Naive thymus-derived CD4-positive, alpha-beta T cell (primary cell): ENCODE results near the gene MSH3. TPM values are rescaled to one million over a fixed set of nuclear protein-coding genes. Genes with fewer than 3 reads are reported as not detected.
A peak's percentile ranks its signal among the peaks of the same experiment; 100 is the strongest.

Source experiments
- ATAC-seq: fragments of 150-1000 bp; cut with Tn5 transposase; 2 replicates; pipeline ENCODE4 v1.10.0; 2021; ENCODE audit warnings: mild to moderate bottlenecking, moderate library complexity
- CTCF ChIA-PET: fragments of 350-600 bp; sonication (Branson Sonifier 250); formaldehyde crosslinking; loops from one replicate; lab custom pipeline; 2021; ENCODE audit warnings: antibody characterized with exemption; lab: Charles Lee
- POLR2A ChIA-PET: fragments of 350-600 bp; sonication (Branson Sonifier 250); formaldehyde crosslinking; loops from one replicate; lab custom pipeline; 2021; ENCODE audit warnings: antibody characterized with exemption, inconsistent platforms; lab: Charles Lee
- DNase-seq, 9 donors: peaks; one replicate each; pipeline versions ENCODE4 v3.0.0 to v3.0.0-alpha.2; 2020 to 2022; ENCODE audit warnings: mixed read lengths in 1 of 9
- H3K27ac ChIP-seq: one replicate; pipeline ENCODE4 v1.7.0; 2013; ENCODE audit warnings: mild to moderate bottlenecking, low read depth, low read length, moderate library complexity
- H3K27me3 ChIP-seq, 2 donors: one replicate each; pipeline ENCODE4 v1.7.0; 2013; ENCODE audit warnings: low read length in 2 of 2, mild to moderate bottlenecking in 2 of 2, moderate library complexity in 2 of 2; ENCODE audit not compliant: control insufficient read depth in 2 of 2, insufficient read depth in 2 of 2
- H3K36me3 ChIP-seq, 3 experiments: 1 replicate in 2 of 3; 2 replicates in 1 of 3; pipeline ENCODE4 v1.7.0; 2013; ENCODE audit warnings: low read length in 3 of 3, mild to moderate bottlenecking in 3 of 3, moderate library complexity in 1 of 3; ENCODE audit not compliant: insufficient read depth in 3 of 3, control insufficient read depth in 2 of 3
- H3K4me1 ChIP-seq, 2 donors: one replicate each; pipeline ENCODE4 v1.7.0; 2013; ENCODE audit warnings: low read length in 2 of 2, mild to moderate bottlenecking in 2 of 2, moderate library complexity in 1 of 2; ENCODE audit not compliant: control insufficient read depth in 2 of 2, insufficient read depth in 2 of 2
- H3K4me3 ChIP-seq: 2 replicates; pipeline ENCODE4 v1.7.0; 2013; ENCODE audit warnings: mild to moderate bottlenecking, low read length
- H3K9me3 ChIP-seq, 3 experiments: 1 replicate in 2 of 3; 2 replicates in 1 of 3; pipeline ENCODE4 v1.7.0; 2013; ENCODE audit warnings: low read length in 3 of 3; ENCODE audit not compliant: control insufficient read depth in 2 of 3
- H3K27ac Mint-ChIP-seq, 9 donors: one replicate each; pipeline ENCODE4 v1.8.0; 2020 to 2022; ENCODE audit warnings: mixed read lengths in 9 of 9, mild to moderate bottlenecking in 8 of 9, moderate library complexity in 5 of 9, inconsistent platforms in 2 of 9
- H3K27me3 Mint-ChIP-seq, 5 donors: one replicate each; pipeline ENCODE4 v1.8.0; 2021 to 2022; ENCODE audit warnings: mixed read lengths in 5 of 5, mild to moderate bottlenecking in 1 of 5
- H3K36me3 Mint-ChIP-seq, 5 donors: one replicate each; pipeline ENCODE4 v1.8.0; 2020 to 2022; ENCODE audit warnings: mixed read lengths in 5 of 5, mild to moderate bottlenecking in 3 of 5, inconsistent platforms in 1 of 5
- H3K4me1 Mint-ChIP-seq, 7 donors: one replicate each; pipeline ENCODE4 v1.8.0; 2020 to 2022; ENCODE audit warnings: mixed read lengths in 7 of 7, mild to moderate bottlenecking in 3 of 7, inconsistent platforms in 1 of 7
- H3K4me3 Mint-ChIP-seq, 10 donors: one replicate each; pipeline ENCODE4 v1.8.0; 2020 to 2022; ENCODE audit warnings: mild to moderate bottlenecking in 10 of 10, mixed read lengths in 10 of 10, moderate library complexity in 6 of 10, inconsistent platforms in 2 of 10
- H3K9me3 Mint-ChIP-seq, 11 donors: one replicate each; pipeline ENCODE4 v1.8.0; 2020 to 2022; ENCODE audit warnings: mixed read lengths in 11 of 11, mild to moderate bottlenecking in 4 of 11, inconsistent platforms in 1 of 11, moderate library complexity in 1 of 11
- intact Hi-C, 2 donors: fragments of 100-400 bp; cut with micrococcal nuclease; formaldehyde crosslinking; loops; one replicate each; pipeline ENCODE4 v1.15.1; 2023
- polyA plus RNA-seq, 2 donors: library from polyadenylated mRNA; unstranded; fragments of 300-500 nt; fragmentation: Illumina TruSeq; gene quantifications; one replicate each; pipeline ENCODE4 v1.2.3, GENCODE V29; 2021
- total RNA-seq, 6 experiments: library from RNA in 5 of 6; stranded (reverse) in 5 of 6; gene quantifications; 1 replicate in 5 of 6; 2 replicates in 1 of 6; pipeline ENCODE4 v1.2.3 and lab custom pipeline; 2021 to 2026

MSH3 gene
- total and polyA plus RNA-seq, 7 experiments from 2014 or later, result 10.5 to 20.9 (median 13.0) TPM

DNA sequence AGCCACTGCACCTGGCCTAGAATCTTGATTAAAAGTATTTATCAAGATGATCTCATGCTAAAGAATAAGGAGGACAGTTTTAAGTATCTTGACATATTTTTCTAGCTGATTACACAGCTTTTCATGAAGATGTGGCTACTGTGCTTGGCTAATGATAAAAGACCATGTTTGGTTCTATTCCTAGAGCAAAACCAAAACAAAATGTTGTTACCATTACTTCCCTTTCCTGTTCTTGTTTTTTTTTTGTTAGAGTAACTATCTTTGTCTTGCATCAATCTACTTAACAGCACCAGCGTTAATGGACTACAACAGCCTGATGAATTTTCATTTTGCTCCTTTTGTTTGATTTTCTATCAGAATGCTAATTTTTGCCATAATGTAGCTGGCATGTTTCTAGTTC is 86.5 kb downstream of the MSH3 start:
- H3K4me1 Mint-ChIP-seq, result peaks cover 0 to 39% (median 5%) of the 10 kb centered on the region in 7 donors
- H3K36me3 Mint-ChIP-seq, result peaks cover 11 to 64% (median 52%) of the 10 kb centered on the region in 5 donors
- H3K27ac Mint-ChIP-seq, result peak overlapping the region in 3 of 9 donors; percentile 30 to 80 (median 38)
- CTCF ChIA-PET, result no interaction called here
- H3K36me3 ChIP-seq, result peaks cover 0 to 19% (median 0%) of the 10 kb centered on the region in 3 experiments
- peaks cover 0 to 17% of the 10 kb centered on the region in 2 donors for H3K4me1 ChIP-seq
- no peaks in the 10 kb centered on the region for H3K27me3 ChIP-seq
- H3K27ac ChIP-seq, result no peak overlapping the region
- H3K9me3 ChIP-seq, result no peaks in the 10 kb centered on the region
- H3K9me3 Mint-ChIP-seq, result peaks cover 0 to 3% (median 0%) of the 10 kb centered on the region in 11 donors
- no peak for DNase-seq
- intact Hi-C loops, result loop anchor here in 1 of 2 donors (2.0 kb wide), 1 partner anchor 14 kb away; no protein-coding TSS in a partner anchor
- no peaks in the 10 kb centered on the region for H3K27me3 Mint-ChIP-seq
- no peak overlapping the region for H3K4me3 ChIP-seq
- H3K4me3 Mint-ChIP-seq, result peak overlapping the region in 1 of 10 donors; percentile 54
- no peak for ATAC-seq
- POLR2A ChIA-PET, result no interaction called here

DNA sequence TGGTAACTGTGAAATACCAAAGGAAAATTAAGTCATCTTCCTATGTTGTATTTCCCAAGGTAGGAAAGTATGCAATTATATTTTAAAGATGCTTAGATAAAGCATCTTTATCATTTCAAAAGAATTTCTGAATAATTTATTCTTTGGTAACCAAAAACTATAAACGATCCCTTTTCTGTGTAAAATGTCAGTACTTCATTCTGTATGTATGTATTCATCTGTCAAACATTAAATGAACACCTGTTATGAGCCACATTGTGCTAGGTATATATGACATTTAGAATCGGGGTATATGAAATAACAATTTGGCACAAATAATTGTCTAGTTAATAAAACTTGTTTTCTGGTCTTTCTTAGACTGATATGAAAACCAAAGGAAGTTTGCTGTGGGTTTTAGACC is 89.7 kb downstream of the MSH3 start:
- no peak overlapping the region for H3K27ac ChIP-seq
- H3K27ac Mint-ChIP-seq, result no peak overlapping the region
- H3K36me3 ChIP-seq, result peaks cover 0 to 27% (median 0%) of the 10 kb centered on the region in 3 experiments
- ChIA-PET POLR2A (no interaction called here), CTCF (no interaction called here)
- intact Hi-C loops, result no loop called here
- H3K36me3 Mint-ChIP-seq, result peaks cover 19 to 87% (median 73%) of the 10 kb centered on the region in 5 donors
- peaks cover 0 to 3% (median 0%) of the 10 kb centered on the region in 11 donors for H3K9me3 Mint-ChIP-seq
- DNase-seq (no peak), ATAC-seq (no peak)
- no peak overlapping the region for H3K4me3 Mint-ChIP-seq
- H3K27me3 ChIP-seq, result no peaks in the 10 kb centered on the region
- H3K27me3 Mint-ChIP-seq, result no peaks in the 10 kb centered on the region
- H3K4me3 ChIP-seq, result no peak overlapping the region
- no peaks in the 10 kb centered on the region for H3K9me3 ChIP-seq
- peaks cover 0 to 34% (median 5%) of the 10 kb centered on the region in 7 donors for H3K4me1 Mint-ChIP-seq
- peaks cover 0 to 17% of the 10 kb centered on the region in 2 donors for H3K4me1 ChIP-seq

DNA sequence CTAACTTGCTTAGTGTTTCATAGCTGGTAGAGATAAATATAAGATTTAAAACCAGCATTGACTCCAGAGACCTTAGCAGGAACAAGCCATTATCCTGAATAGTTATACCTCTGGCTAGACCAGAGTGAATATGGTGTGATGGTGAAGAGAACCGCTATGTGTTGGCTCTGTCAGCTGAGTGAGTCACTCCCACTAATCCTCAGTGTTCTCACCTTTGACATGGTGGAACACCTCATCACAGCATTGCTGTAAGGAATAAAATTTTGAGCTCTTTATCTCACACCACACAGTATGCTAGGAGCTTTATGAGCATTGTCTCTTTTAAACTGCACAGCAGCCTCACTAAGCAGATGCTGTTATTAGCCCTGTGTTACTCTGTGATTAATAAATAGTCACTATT is 91.0 kb downstream of the MSH3 start:
- Mint-ChIP-seq H3K4me3 (no peak overlapping the region), H3K36me3 (peaks cover 19 to 90% (median 72%) of the 10 kb centered on the region in 5 donors), H3K9me3 (peaks cover 0 to 10% (median 0%) of the 10 kb centered on the region in 11 donors), H3K27me3 (no peaks in the 10 kb centered on the region), H3K27ac (no peak overlapping the region), H3K4me1 (peaks cover 0 to 26% (median 5%) of the 10 kb centered on the region in 7 donors)
- ATAC-seq (no peak), DNase-seq (no peak)
- Histone ChIP-seq H3K36me3 (peaks cover 0 to 27% (median 0%) of the 10 kb centered on the region in 3 experiments), H3K4me1 (peaks cover 0 to 16% of the 10 kb centered on the region in 2 donors), H3K4me3 (no peak overlapping the region), H3K27ac (no peak overlapping the region), H3K9me3 (no peaks in the 10 kb centered on the region), H3K27me3 (no peaks in the 10 kb centered on the region)
- intact Hi-C loops, result no loop called here
- ChIA-PET CTCF (no interaction called here), POLR2A (no interaction called here)

DNA sequence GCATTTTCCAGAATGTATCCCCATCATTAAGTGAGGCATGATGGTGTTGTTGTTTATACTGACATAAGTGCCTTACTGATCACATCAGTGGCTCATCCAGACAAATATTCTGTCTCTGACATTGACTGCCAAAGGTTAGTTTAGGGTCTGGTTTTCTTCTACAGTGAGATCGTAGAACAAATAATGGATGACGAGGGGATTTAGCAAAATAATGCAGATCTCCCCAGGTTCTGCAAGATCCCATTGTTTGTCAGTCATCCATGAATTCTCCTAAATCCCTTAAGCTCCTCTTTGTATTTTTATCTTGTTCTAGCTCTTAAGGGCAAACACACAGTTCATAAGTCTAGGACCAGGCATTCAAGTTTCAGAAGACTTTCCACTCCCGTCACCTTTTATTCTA is 93.5 kb downstream of the MSH3 start:
- H3K27me3 Mint-ChIP-seq, result no peaks in the 10 kb centered on the region
- ATAC-seq, result no peak
- DNase-seq, result no peak
- intact Hi-C loops, result no loop called here
- Histone ChIP-seq H3K27ac (no peak overlapping the region), H3K4me1 (no peaks in the 10 kb centered on the region), H3K27me3 (no peaks in the 10 kb centered on the region), H3K4me3 (no peak overlapping the region), H3K36me3 (peaks cover 0 to 26% (median 0%) of the 10 kb centered on the region in 3 experiments), H3K9me3 (no peaks in the 10 kb centered on the region)
- peaks cover 16 to 91% (median 78%) of the 10 kb centered on the region in 5 donors for H3K36me3 Mint-ChIP-seq
- H3K9me3 Mint-ChIP-seq, result peaks cover 0 to 18% (median 0%) of the 10 kb centered on the region in 11 donors
- H3K4me1 Mint-ChIP-seq, result peaks cover 0 to 10% (median 4%) of the 10 kb centered on the region in 7 donors
- no peak overlapping the region for H3K4me3 Mint-ChIP-seq
- no peak overlapping the region for H3K27ac Mint-ChIP-seq
- ChIA-PET POLR2A (no interaction called here), CTCF (no interaction called here)

DNA sequence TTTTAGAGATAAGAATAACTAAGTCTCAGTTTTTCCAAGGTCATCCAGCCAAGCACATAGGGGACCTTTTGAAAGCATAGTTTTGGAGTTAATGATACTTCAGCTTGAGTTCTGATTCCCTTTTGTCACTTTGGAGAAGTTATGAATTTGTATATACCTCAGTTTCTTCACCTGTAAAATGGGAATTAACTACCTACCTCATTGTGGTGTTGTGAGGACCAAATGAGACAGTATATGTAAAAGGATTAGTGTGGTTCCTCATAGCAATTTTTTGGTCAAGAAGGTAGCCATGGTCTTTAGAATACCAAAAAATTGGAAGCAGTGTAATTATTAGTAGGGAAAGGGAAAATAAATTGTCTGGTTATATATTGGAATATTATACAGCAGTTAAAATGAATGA is 98.0 kb downstream of the MSH3 start:
- intact Hi-C loops, result loop anchor here in 1 of 2 donors (10.0 kb wide), 1 partner anchor 1222 kb away; the partner anchor contains the start of gene ATG10
- DNase-seq (no peak), ATAC-seq (no peak)
- Mint-ChIP-seq H3K4me1 (peaks cover 25 to 42% (median 38%) of the 10 kb centered on the region in 7 donors), H3K27ac (peak overlapping the region in 1 of 9 donors; percentile 12), H3K4me3 (no peak overlapping the region), H3K36me3 (peaks cover 5 to 62% (median 54%) of the 10 kb centered on the region in 5 donors), H3K9me3 (peaks cover 0 to 15% (median 0%) of the 10 kb centered on the region in 11 donors), H3K27me3 (no peaks in the 10 kb centered on the region)
- H3K27me3 ChIP-seq, result no peaks in the 10 kb centered on the region
- no peaks in the 10 kb centered on the region for H3K9me3 ChIP-seq
- H3K4me3 ChIP-seq, result no peak overlapping the region
- POLR2A ChIA-PET, result no interaction called here
- CTCF ChIA-PET, result no interaction called here
- H3K36me3 ChIP-seq, result no peaks in the 10 kb centered on the region
- H3K27ac ChIP-seq, result no peak overlapping the region
- peaks cover 20 to 26% of the 10 kb centered on the region in 2 donors for H3K4me1 ChIP-seq

DNA sequence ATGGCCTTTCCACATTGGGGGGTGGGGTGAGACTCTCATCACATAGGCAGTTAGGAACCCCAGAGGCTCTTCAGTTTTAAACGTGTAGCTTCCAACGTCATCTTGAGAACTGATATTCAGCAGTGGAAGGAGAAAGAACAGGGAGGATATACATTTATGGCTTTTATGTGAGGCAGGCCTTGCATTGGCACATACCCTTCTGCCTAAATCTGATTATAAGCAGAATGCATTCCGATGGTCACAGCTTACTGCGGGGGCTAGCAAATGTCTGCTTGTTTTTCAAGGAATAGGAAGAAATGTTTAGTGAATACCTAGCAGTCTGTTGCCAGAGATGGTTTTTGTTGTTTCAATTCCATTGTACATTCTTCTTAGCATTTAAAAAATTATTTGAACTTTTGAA is 99.3 kb downstream of the MSH3 start:
- H3K4me3 ChIP-seq, result no peak overlapping the region
- H3K9me3 ChIP-seq, result no peaks in the 10 kb centered on the region
- Mint-ChIP-seq H3K27me3 (no peaks in the 10 kb centered on the region), H3K4me1 (peaks cover 25 to 51% (median 47%) of the 10 kb centered on the region in 7 donors), H3K9me3 (peaks cover 0 to 19% (median 0%) of the 10 kb centered on the region in 11 donors), H3K27ac (peak overlapping the region in 8 of 9 donors; percentile 3 to 93 (median 66)), H3K4me3 (no peak overlapping the region), H3K36me3 (peaks cover 10 to 61% (median 50%) of the 10 kb centered on the region in 5 donors)
- DNase-seq, result no peak
- no peaks in the 10 kb centered on the region for H3K36me3 ChIP-seq
- H3K27me3 ChIP-seq, result no peaks in the 10 kb centered on the region
- intact Hi-C loops, result loop anchor here in 1 of 2 donors (2.0 to 10.0 kb wide), 3 partner anchors 13 to 1221 kb away; partner anchors contain the start of gene ATG10
- CTCF ChIA-PET, result no interaction called here
- no peak for ATAC-seq
- POLR2A ChIA-PET, result no interaction called here
- H3K4me1 ChIP-seq, result peaks cover 20 to 28% of the 10 kb centered on the region in 2 donors
- H3K27ac ChIP-seq, result no peak overlapping the region
